HT-29 (cell line): Measurements from ENCODE around the gene SEC22C. TPM values are rescaled to one million over a fixed set of nuclear protein-coding genes. Genes with fewer than 3 reads are reported as not detected.

Experiments used
- DNase-seq: peaks from one replicate; pipeline ENCODE4 v3.0.0-alpha.2; 2015; ENCODE audit warnings: low spot score
- total RNA-seq: library from RNA; depleted of rRNA; stranded (reverse); fragments of >200 nt; shearing (Covaris generic); gene quantifications from 2 replicates; pipeline ENCODE4 v1.2.3, GENCODE V29; 2014

The SEC22C gene
- total RNA-seq, 1 experiment from 2014 or later = 12.6 TPM

DNA sequence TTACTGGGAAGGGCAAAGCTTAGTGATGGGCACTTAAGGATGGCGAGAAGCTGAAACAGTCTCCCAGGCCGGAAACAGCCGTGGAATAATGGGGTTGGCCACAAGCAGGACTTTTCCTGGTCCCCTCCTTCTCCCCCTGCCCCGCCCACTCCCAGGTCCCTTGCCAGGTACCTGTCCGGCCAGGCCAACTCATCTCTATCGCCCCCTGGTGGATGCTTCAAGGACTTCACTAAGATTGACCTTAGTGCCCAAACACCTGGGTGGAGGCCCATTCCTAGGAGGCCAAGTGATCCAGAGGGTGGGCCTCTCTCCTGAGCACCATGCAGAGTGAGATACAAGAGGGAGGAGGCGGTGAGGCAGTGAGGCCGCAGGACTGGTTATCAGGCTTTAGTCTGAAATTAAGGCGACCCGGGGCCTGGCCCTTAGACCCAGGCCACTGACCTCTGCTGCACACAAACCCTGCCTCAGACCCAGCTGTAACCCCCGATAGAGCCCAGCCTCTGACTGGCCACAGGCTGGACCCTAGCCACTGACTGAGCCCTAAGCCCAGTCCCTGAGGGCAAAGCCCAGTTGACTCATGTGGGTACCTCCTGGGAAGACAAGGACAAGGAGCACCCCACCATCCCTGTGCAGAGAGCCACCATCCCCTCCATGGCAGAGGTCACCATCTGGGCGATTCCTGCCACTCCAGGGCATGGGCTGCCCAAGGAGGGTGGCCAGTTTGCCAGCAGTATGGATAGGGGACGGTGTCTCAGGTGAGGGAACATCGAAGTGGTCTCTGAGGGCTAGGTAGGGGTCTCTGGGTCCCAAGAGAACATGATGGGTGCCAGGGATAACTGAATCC is 41.7 kb downstream of the SEC22C start:
- peak; percentile 76 for DNase-seq

DNA sequence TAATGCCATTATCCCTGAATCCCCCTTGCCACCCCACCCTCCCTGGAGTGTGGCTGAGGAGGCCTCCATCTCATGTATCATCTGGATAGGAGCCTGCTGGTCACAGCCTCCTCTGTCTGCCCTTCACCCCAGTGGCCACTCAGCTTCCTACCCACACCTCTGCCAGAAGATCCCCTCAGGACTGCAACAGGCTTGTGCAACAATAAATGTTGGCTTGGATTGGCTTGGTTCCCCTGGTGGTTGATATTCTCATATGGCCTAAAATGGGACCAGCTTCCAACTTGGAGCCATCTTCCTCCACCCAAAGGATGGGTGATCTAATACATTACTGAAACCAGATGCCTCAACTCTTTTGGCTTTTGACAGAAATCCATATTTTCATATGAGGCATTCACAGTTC is 44.4 kb downstream of the SEC22C start:
- no peak for DNase-seq

DNA sequence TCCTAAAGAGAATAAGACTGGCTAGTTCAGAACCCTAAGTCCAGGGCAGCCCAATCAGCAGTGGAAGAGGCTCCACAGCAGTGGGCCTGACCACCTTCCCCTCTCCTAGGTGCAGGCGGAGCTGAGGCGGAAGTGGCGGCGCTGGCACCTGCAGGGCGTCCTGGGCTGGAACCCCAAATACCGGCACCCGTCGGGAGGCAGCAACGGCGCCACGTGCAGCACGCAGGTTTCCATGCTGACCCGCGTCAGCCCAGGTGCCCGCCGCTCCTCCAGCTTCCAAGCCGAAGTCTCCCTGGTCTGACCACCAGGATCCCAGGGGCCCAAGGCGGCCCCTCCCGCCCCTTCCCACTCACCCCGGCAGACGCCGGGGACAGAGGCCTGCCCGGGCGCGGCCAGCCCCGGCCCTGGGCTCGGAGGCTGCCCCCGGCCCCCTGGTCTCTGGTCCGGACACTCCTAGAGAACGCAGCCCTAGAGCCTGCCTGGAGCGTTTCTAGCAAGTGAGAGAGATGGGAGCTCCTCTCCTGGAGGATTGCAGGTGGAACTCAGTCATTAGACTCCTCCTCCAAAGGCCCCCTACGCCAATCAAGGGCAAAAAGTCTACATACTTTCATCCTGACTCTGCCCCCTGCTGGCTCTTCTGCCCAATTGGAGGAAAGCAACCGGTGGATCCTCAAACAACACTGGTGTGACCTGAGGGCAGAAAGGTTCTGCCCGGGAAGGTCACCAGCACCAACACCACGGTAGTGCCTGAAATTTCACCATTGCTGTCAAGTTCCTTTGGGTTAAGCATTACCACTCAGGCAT is 45.6 kb downstream of the SEC22C start:
- DNase-seq = peak; percentile 26

DNA sequence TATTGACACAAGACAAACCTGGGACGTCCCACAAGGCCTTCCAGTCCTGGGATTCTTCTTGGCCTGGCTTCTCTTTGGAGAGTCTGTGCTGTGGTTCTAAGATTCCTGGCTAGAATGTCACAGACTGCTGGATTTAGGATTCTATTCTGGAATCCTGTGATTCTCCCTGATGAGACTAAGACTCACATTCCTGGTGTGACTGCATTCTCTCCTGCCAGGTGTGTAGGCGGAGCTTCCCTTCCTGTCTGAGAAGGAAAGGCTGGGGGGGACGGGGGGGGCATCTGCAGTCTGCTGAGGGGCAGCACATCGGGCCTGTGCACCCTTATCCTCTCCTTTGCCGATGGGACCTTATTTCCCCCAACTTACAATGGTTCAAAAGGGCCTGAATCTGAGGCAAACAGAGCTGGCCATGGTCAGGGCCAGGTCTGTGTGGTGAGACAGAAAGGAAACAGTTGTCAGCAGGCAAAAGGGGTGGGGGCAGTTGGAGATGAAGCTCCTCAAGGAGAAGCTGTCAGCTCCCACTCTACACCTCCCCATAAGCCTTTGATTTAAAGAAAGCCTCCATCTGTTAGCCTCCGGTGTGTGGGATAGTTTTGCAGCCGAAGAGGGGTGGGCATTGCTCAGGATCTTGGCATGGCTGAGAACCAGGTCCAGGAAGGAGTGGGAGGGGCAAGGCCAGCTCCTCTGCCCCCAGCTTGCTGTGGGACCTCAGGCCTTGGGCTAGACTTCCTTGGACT is 48.4 kb downstream of the SEC22C start:
- DNase-seq = no peak

DNA sequence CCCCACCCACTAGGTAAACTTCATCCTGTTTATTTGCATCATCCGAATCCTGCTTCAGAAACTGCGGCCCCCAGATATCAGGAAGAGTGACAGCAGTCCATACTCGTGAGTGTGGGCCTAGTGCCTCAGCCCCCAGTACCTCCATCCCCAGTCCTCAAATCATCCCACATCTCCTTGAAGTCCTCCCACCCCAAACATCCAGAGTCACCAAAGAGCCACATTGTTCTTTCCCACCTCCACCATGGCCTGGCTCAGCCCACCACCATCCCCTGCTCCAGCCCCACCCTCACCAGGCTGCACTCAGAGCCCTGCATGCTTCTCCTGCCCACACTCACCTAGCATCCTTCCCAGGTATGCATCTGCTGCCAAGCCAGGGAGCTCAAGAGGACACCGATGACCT is 49.5 kb downstream of the SEC22C start:
- no peak for DNase-seq

DNA sequence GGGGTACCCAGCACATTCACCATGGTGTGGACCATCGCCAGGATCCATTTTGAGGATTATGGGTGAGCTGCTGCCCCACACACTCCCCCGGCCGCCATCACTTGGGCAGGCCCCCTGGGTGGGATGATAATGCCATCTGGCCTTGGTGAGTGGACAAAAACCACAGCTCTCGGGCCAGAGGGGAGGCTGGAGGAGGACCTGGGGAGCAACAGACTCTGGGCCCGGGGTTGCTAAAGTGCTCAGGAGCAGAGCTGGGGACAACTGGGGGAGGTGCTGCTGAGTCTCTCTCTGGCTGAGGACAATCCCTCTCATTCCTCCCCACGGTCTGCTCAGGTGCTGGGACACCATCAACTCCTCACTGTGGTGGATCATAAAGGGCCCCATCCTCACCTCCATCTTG is 50.3 kb downstream of the SEC22C start:
- DNase-seq = no peak

DNA sequence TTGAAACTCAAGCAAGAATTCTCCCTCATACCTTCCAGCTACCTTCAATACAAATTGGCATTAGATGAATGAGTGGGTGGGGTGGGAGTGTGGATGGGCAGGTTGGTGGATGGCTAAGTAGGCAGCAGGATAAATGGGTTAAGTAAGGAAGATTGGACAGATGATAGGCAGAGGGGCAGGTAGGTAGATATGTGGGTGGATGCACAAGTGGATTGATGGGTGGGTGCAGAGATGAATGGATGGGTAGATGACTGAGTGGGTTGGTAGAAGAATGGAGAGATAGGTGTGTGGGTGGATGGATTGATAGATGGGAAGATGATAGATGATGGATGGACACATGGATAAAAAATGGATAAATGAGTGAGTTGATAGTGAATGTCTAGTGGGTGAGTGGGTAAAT is 51.7 kb downstream of the SEC22C start:
- DNase-seq = no peak

DNA sequence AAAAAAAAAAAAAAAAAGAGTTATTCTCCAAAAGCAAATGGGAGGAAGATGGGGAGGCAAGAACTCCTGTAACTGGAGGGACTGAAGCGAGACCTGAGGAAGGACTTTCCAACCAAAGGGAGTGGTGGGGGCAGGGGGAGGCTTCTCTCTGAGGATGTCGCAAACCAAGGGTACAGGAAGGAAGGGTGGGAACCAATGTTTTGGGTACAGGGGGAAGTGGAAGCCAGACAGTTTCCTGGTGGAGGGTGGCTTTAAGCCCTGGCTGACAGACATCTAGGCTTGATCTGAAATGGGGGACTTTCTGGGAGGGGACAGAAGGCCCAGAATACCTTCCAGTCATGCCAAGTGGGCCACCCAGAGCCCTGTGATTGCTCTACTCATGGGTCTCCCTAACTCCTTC is 52.3 kb downstream of the SEC22C start:
- no peak for DNase-seq

DNA sequence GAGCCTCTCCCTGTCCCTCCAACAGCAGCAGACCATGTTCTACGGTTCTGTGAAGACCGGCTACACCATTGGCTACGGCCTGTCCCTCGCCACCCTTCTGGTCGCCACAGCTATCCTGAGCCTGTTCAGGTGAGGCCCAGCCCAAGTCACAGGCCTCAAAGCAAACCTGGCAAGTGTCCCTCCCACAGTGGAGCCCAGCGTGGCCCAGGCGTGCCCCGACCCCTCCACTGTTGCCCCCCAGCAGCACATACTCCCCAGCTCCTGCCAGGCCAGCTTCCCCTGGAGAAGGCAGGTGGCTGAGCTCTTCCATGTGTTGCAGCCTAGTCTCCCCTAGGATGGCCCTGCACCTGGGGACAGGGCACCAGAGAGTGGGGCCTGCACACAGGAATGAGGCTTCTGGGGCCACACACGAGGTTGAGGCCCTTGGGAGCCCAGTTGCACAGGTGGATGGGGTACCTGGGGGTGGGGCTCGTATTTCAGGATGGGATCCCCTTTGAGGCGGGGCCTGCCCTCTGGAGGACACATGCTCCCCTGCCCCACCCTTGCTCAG is 54.3 kb downstream of the SEC22C start:
- DNase-seq = no peak

DNA sequence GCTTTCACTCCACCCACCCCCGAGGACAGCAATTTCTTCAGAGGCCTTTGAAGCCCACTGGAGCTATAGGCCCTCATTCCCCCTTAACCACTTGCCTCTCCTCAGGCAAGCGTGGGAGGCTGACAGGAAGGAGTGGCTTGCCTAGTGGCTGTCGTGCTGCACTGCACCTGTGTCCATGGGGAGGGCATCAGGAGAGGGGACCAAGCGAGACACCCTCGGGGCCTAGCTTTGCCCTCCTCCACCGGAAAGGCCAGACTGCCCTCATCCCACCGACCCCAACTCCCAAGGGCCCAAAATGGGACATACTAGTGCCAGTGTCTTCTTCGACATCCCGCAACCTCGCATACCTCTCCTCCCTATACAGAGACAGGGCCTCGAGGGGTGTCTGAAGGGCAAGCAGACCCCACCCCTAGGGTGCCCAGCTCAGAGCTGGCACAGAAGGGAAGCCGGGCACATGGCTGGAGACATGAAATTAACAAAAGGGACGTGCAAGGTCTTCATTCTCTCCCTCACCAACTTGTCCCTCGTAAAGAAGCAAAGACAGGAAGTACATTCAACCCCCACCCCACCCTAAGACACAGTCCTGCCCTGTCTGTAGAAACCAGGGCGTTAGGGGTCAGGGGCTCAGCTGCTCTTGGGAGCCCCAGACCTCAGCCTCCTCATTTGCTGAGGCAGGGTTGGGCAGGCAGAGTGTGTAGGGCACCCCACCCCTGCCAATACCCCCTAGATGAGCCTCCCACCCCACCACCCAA is 55.0 kb downstream of the SEC22C start:
- DNase-seq = no peak

DNA sequence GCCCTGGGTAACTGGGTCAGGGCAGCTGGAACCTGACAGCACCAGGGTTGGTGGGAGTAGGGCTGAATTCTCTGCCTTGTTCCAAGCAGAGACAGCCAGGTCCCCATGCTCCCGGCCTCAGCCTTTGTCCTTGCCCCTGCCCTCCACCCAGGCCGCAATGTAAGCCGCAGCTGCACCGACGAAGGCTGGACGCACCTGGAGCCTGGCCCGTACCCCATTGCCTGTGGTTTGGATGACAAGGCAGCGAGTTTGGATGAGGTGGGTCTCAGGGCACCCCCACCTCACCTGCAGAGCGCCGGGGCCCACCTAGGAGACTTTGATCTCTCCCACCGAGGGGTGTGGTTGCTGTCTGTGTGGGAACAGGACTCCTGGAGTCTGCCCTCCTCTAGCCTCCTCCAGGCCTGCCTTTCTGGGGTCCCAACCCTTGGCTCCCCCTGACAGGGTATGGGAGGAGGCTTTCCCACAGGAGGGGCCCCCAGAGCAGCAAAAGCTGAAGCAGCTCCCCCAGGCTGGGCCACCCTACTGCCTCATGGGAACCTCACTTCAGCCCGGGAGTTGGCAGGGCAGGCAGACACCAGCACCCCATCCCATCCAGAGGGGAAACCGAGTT is 55.9 kb downstream of the SEC22C start:
- DNase-seq = no peak

DNA sequence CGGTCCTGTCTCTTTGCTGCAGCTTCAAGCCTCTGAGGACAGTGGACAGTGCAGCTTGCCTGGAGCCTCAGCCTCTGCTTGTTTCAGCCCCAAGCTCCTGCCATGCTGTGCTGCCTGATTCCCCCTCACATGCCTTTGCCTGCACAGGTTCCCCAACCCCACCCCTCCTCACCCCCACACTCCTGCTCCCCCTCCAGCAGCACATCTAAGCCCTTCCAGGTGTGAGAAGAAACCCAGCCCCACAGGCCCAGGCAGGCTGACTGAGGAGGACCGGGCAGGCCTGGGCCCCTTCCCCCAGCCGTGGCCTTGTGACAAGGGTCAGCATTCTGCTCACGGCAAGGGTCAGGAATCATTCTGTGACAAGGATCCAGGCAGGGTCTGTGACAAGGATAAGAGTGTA is 56.6 kb downstream of the SEC22C start:
- DNase-seq = no peak

DNA sequence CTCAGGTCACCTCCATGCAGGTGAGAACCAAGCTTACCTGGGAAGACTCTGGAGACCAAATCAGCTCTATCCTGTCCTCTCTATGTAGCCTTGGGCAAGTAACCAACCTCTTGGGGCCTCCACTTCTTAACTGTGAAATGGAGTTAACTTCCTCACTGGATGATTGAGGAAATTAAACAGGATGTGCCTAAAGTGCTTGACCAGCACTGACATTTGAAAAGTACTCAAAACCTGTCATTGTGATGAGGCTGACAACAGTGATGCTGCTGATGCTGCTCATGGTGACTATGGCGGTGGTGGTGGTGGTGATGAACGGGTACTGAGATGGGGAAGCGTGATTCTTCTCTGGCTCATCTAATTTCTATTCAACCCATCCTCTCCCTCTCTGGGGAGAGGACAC is 57.0 kb downstream of the SEC22C start:
- no peak for DNase-seq

DNA sequence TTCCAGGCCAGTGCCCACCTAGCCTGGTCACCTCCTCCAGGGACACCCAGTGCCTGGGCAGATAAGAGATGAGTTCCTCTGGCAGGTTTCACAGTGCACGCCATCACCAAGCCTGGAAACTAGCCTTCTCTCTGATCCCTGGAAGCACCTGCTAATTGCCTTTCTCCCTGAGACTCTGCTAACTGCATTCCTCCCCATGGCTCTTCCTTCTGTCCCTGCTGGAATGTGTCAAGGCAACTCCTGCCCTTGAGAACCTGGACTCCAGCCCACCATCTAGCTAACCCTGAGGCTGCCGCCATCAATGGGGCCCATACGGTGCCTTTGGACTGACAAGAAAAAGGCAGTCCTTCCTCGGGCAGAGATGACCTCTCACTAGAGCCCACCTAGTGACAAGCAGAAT is 60.9 kb downstream of the SEC22C start:
- DNase-seq = no peak

DNA sequence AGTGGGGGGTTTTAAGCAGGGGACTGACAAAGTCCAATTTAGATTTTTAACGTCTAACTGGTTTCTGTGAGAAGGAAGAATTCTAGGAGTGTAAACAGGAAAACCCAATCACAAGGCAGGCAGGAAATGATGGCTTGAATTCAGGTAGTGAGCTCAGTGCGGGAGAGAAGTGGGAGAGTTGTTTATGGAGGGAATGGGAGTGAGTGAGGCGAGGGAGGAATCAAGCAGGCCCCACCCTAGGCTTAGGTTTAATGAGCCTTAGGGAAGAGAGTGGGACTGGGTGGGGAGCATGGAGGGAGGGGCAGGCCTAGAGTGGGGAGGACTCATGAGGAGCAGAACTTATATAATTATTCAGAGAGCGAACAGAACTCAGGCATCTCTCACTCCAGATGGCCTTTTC is 61.4 kb downstream of the SEC22C start:
- no peak for DNase-seq

DNA sequence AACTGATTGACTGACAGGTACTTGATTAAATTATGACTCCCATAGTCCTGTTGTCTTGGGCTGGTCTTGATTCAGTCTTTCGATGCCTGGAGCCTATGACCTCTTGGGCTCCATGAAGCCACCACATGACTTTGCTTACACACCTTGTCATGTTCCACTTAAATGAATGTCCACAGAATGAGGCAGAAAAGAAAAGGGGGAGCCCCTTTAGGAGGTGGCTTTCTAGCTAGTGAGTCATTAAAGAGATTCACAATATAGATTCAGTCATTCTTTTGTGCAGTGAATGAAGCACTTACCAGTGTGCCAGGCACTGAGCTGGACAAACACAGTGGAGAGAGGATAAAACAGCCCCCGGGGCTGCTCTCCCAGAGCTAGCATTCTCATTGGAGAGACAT is 62.2 kb downstream of the SEC22C start:
- DNase-seq = no peak

DNA sequence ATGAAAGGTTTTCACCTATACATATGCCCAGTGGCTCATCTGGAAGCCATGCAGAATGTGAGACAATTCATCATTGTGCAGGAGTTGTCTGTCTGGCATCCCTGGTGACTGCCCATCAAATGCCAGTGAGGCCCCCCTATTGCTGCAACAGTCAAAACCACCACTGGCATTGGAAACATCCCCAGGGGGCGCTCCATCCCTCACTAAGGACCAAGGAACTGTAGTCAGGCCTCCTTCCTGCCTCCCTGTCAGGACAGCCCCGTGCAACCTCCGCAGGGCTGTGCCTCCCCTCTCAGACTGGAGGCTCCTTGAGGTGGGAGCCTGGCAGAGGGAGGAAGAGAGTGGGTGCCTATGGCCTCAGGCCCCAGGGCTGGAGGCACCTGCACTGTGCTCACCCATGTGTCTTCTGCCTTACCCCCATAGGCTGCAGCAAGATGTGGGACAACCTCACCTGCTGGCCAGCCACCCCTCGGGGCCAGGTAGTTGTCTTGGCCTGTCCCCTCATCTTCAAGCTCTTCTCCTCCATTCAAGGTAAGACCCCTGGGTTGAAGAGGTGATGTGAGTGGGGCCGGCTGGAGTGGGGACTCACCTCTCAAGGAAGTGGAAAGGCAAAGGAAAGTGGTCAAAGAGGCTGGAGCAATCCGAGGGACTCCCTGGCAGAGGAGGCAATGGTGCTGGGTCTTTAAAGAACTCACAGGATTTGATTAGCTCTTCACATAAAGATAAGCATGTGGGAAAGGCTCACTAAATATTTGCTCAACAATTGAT is 62.8 kb downstream of the SEC22C start:
- DNase-seq = no peak

DNA sequence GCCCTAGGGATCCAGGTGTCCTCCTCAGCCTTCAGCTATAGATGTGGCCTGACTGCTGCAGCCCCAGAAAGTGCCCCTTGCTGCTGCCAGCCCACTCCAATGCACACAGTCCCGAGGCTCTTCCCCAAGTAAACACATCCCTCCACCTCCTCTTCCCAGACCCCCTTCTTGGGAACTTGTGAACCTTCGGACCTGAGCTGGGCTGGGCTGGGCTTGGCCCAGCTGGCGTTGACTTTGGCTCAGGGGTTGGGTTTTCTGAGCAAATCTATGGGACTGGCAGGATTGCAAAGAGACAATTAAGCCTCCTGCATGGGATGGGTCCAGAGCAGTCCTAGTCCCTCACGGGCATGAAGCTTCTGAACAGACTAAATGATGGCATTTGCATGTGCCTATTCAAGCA is 64.7 kb downstream of the SEC22C start:
- DNase-seq = no peak

DNA sequence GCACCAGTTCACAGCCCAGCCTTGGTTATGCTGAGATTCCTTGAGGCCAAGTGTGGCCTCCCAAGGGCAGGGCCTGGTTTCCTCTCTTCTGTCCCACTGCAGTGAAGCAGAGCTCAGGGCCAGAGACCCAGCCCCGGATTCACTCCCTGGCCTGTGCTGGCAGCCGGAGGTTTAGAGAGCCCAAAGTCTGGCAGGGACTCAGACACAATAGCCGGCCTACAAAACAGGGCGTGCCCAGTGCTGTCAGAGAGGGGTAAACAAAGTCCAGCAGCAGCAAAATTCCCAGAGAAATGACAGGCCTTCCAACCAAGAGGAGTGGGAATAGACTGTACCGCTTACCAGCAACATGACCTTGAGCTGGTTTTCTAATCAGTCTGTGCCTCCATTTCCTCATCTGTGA is 65.3 kb downstream of the SEC22C start:
- DNase-seq = no peak

DNA sequence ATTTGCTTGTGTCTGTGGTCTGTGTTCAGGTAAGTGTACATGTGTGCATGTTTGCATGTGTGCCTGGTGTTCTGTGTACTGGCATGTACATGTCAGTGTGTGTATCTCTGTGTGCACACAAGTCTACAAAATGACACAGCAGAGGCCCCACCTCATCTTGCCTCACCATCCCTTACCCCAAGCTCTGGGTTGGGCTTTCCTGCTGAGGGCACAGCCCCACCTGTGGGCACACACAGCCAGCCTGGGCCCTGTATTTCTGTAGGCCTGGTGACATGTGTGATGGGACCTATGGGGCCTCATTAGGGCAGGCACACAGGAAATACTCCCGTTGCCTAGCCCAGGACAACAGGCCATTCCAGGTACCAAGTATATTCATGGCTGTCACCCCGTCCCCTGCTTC is 65.8 kb downstream of the SEC22C start:
- no peak for DNase-seq
